ENCODE results near the gene TANGO2. TPM values are rescaled to one million over a fixed set of nuclear protein-coding genes. Genes with fewer than 3 reads are reported as not detected.
A peak's percentile ranks its signal among the peaks of the same experiment; 100 is the strongest.

TANGO2 gene
- total and polyA plus RNA-seq, 2 of the 8 experiments (the other 6 are each of a cell fraction or from before 2014, with no cell fraction given), result 10.1 to 18.4 TPM

- Histone ChIP-seq H3K4ac (replicated peaks; ENCODE audit: insufficient read length, low read depth, low read length) (no peak overlapping the region), H3K14ac (ENCODE audit: insufficient read length) (no peak overlapping the region), H3K18ac (ENCODE audit: extremely low read depth, low read length) (no peak overlapping the region), H3K23ac (ENCODE audit: insufficient read length) (no peak overlapping the region), H2BK20ac (ENCODE audit: low read length) (no peak overlapping the region), H3K23me2 (ENCODE audit: low read depth, low read length) (no peaks in the 10 kb centered on the region; the same call in 1 of the 2 replicates), H2BK12ac (ENCODE audit: low read depth, low read length) (no peak overlapping the region), H3K4me1 (replicated peaks in 1 of 4; ENCODE audit: control insufficient read depth in 3 of 4, insufficient read depth in 4 of 4, low read length in 3 of 4) (no peaks in the 10 kb centered on the region), H3K9ac (replicated peaks in 1 of 4; ENCODE audit: extremely low read depth in 1 of 4, low read depth in 3 of 4, low read length in 3 of 4) (no peak overlapping the region), H3K9me3 (ENCODE audit: insufficient read depth in 2 of 2, low read depth in 1 of 2, low read length in 1 of 2) (no peaks in the 10 kb centered on the region), H3K36me3 (ENCODE audit: control insufficient read depth in 2 of 4, insufficient read depth in 4 of 4, low read length in 3 of 4) (peaks cover 28 to 47% (median 41%) of the 10 kb centered on the region in 4 experiments), H2AFZ (ENCODE audit: low read length) (no peak overlapping the region), H4K8ac (ENCODE audit: extremely low read depth, insufficient read depth, low read length) (no peak overlapping the region), H4K91ac (replicated peaks; ENCODE audit: insufficient read length, low read length) (no peak overlapping the region), H3K27ac (ENCODE audit: low read depth, low read length) (no peak overlapping the region), H2BK15ac (ENCODE audit: low read length) (no peak overlapping the region), H2BK120ac (replicated peaks; ENCODE audit: low read depth, low read length) (no peak overlapping the region), H3K56ac (replicated peaks; ENCODE audit: insufficient read length, low read depth, low read length) (no peak overlapping the region), H2AK5ac (ENCODE audit: low read depth, low read length) (no peak overlapping the region), H4K20me1 (replicated peaks in 1 of 2; ENCODE audit: control insufficient read depth in 1 of 2, insufficient read depth in 2 of 2, low read length in 2 of 2) (peaks cover 10 to 26% of the 10 kb centered on the region in 2 experiments), H3K4me3 (ENCODE audit: extremely low read depth in 1 of 4, insufficient read depth in 2 of 4, low read depth in 3 of 4, low read length in 4 of 4) (no peak overlapping the region), H3K4me2 (ENCODE audit: insufficient read depth in 1 of 2, low read depth in 2 of 2, low read length in 2 of 2) (no peak overlapping the region), H3K79me1 (ENCODE audit: low read depth, low read length) (peaks cover 6% of the 10 kb centered on the region; the same call in 1 of the 2 replicates), H3K79me2 (ENCODE audit: control insufficient read depth in 1 of 2, insufficient read depth in 2 of 2, low read length in 2 of 2) (peaks cover 1 to 20% of the 10 kb centered on the region in 2 experiments), H3K27me3 (replicated peaks in 1 of 4; ENCODE audit: control insufficient read depth in 3 of 4, extremely low read depth in 1 of 4, insufficient read depth in 3 of 4, low read length in 3 of 4) (no peaks in the 10 kb centered on the region), H2BK5ac (ENCODE audit: low read depth, low read length) (no peak overlapping the region), H4K5ac (ENCODE audit: insufficient read length, low read depth, low read length) (no peak overlapping the region)
- no peak for TF ChIP-seq ASH2L (IDR thresholded peaks at IDR 0.05; ENCODE audit: low read length)
- TF ChIP-seq RFX5 (IDR thresholded peaks at IDR 0.05; ENCODE audit: borderline replicate concordance, low read depth, low read length), result no peak
- TF ChIP-seq, protein P1, sequence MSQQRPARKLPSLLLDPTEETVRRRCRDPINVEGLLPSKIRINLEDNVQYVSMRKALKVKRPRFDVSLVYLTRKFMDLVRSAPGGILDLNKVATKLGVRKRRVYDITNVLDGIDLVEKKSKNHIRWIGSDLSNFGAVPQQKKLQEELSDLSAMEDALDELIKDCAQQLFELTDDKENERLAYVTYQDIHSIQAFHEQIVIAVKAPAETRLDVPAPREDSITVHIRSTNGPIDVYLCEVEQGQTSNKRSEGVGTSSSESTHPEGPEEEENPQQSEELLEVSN (IDR thresholded peaks at IDR 0.05), result no peak
- no peak for TF ChIP-seq NRF1 (IDR thresholded peaks at IDR 0.05; ENCODE audit: low read depth, low read length)
- TF ChIP-seq MAFK (IDR thresholded peaks at IDR 0.05; ENCODE audit: low read depth, low read length), result no peak
- peak; percentile 75 for TF ChIP-seq POLR2AphosphoS5 (IDR thresholded peaks at IDR 0.05; ENCODE audit: low read depth, low read length)
- no peak for TF ChIP-seq CBX5 (IDR thresholded peaks at IDR 0.05; ENCODE audit: low read depth, low read length)
- TF ChIP-seq SP4 (IDR thresholded peaks at IDR 0.05; ENCODE audit: low read length), result no peak
- WGBS, 2 experiments (ENCODE audit: extremely low coverage in 1 of 2, insufficient coverage in 1 of 2, insufficient read length in 1 of 2, insufficient replicate concordance in 2 of 2, low coverage in 1 of 2, low lambda C conversion rate in 2 of 2, missing lambda C conversion rate in 1 of 2), result 94% methylated on average over 26 of the region's 26 CpGs; no CpG with 5 or more reads in 1 of the 2 experiments
- FAIRE-seq (no peak), DNase-seq (ENCODE audit: low read depth in 1 of 2, low spot score in 2 of 2) (no peak)
- POLR2A ChIA-PET (ENCODE audit: partially characterized antibody), result interaction anchor here (0.6 to 22.7 kb wide), 13 partner anchors 8 to 240 kb away, joined by 3 to 598 read pairs (median 5); partner anchors contain the start of genes DGCR8 and ZDHHC8
- CTCF ChIA-PET (ENCODE audit: partially characterized antibody), result interaction anchor here (0.5 to 2.1 kb wide), 7 partner anchors 10 to 1778 kb away, joined by 3 to 5 read pairs (median 4); no protein-coding TSS in a partner anchor
Observed at GRCh38 chr22:20112623-20113511, 92.0 kb downstream of the TANGO2 start.

Data from H1 (cell line).